K562 (cell line): ENCODE measurements around the gene AKT1.

Experiments
- CTCF ChIP-seq, 3 experiments: IDR thresholded peaks in 2 of 3; conservative IDR thresholded peaks in 1 of 3; 2 replicates each; pipeline ENCODE4 v1.5.1; 2011 to 2012; ENCODE audit warnings: low read length in 3 of 3, mild to moderate bottlenecking in 3 of 3, control low read depth in 2 of 3, improper control_type of control experiment in 1 of 3, inconsistent platforms in 1 of 3, low read depth in 1 of 3, mixed read lengths in 1 of 3, moderate library complexity in 1 of 3; ENCODE audit not compliant: insufficient read depth in 2 of 3
- EP300 ChIP-seq: IDR thresholded peaks from 2 replicates; pipeline ENCODE4 v1.6.1; 2012; ENCODE audit warnings: low read length, improper control_type of control experiment
- FOSL1 ChIP-seq: fragments of 200-800 bp; sonication (Bioruptor generic); conservative IDR thresholded peaks from 2 replicates; pipeline ENCODE4 v1.6.1; 2016; ENCODE audit warnings: missing genetic modification characterization, missing compliant biosample characterization
- KDM1A ChIP-seq, 2 experiments: fragments of 450-650 bp; IDR thresholded peaks; 2 replicates each; pipeline ENCODE4 v1.6.1; 2016; ENCODE audit warnings: mild to moderate bottlenecking in 2 of 2
- MTA3 ChIP-seq: fragments of 450-650 bp; formaldehyde crosslinking; IDR thresholded peaks from 2 replicates; pipeline ENCODE4 v1.6.1; 2017; ENCODE audit warnings: mild to moderate bottlenecking, borderline replicate concordance
- NFRKB ChIP-seq: fragments of 450-650 bp; IDR thresholded peaks from 2 replicates; pipeline ENCODE4 v1.6.1; 2016; ENCODE audit warnings: low read depth
- RFX5 ChIP-seq: IDR thresholded peaks from 2 replicates; pipeline ENCODE4 v1.6.1; 2011; ENCODE audit warnings: low read depth, mild to moderate bottlenecking, improper control_type of control experiment, low read length
- SIN3B ChIP-seq: fragments of 450-650 bp; IDR thresholded peaks from 2 replicates; pipeline ENCODE4 v1.6.1; 2017; ENCODE audit warnings: low read depth, mild to moderate bottlenecking, moderate library complexity
- ZFX ChIP-seq: sonication (generic); formaldehyde crosslinking; IDR thresholded peaks from 2 replicates; pipeline ENCODE4 v1.8.0; 2022; ENCODE audit warnings: mild to moderate bottlenecking, missing genetic modification reagents, moderate library complexity
- TF ChIP-seq, protein P1 (sequence below): sonication (generic); formaldehyde crosslinking; IDR thresholded peaks from 2 replicates; pipeline ENCODE4 v1.5.0; 2020; ENCODE audit warnings: missing genetic modification reagents
- TF ChIP-seq, protein P2 (sequence below), 2 experiments: fragments of 450-650 bp in 1 of 2; sonication (generic) in 1 of 2; formaldehyde crosslinking in 1 of 2; IDR thresholded peaks in 1 of 2; conservative IDR thresholded peaks in 1 of 2; 2 replicates each; pipeline versions ENCODE4 v1.6.1 to v1.8.1; 2016 to 2023; ENCODE audit warnings: mild to moderate bottlenecking in 2 of 2, moderate library complexity in 2 of 2, inconsistent platforms in 1 of 2, missing genetic modification reagents in 1 of 2
- TF ChIP-seq, protein P3 (sequence below): fragments of 250-450 bp; sonication (Bioruptor Pico); IDR thresholded peaks from 2 replicates; pipeline ENCODE4 v1.8.0; 2022; ENCODE audit warnings: inconsistent platforms
- TF ChIP-seq, protein P4 (sequence below): sonication (generic); formaldehyde crosslinking; IDR thresholded peaks from 2 replicates; pipeline ENCODE4 v1.8.1; 2022; ENCODE audit warnings: missing genetic modification reagents

DNA sequence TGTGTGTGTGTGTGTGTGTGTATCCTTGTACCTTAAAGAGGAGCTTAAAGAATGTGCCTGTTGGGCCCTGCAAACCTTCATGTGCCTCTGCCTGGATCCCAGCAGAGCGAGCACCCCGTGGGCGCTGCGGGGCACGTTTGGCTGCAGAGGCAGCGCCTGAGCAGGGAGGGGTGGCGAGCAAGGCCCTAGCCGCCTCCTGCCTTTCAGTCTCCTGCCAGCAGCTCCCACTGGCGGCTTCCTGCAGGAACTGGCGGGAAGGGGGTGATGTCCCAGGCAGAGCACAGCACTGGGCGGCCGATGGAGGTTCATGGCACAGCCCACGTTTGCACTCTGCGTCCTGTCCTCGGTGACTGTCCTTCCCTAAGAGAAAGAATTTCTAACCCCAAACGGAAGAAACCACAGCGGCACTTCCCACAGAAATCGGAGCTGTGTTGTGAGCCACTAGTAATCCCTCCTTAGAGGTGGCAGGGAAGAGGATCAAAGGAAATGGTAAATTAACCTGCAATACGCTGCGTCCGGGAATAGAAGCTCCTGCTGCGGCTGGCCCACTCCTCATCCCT is 25.2 kb upstream of the AKT1 start:
- no peak for TF ChIP-seq SIN3B
- no peak for TF ChIP-seq MTA3
- TF ChIP-seq RFX5 = no peak
- TF ChIP-seq, protein P1, sequence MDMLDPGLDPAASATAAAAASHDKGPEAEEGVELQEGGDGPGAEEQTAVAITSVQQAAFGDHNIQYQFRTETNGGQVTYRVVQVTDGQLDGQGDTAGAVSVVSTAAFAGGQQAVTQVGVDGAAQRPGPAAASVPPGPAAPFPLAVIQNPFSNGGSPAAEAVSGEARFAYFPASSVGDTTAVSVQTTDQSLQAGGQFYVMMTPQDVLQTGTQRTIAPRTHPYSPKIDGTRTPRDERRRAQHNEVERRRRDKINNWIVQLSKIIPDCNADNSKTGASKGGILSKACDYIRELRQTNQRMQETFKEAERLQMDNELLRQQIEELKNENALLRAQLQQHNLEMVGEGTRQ (CRISPR knock-in tag) = no peak
- TF ChIP-seq, protein P2, sequence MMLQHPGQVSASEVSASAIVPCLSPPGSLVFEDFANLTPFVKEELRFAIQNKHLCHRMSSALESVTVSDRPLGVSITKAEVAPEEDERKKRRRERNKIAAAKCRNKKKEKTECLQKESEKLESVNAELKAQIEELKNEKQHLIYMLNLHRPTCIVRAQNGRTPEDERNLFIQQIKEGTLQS (IDR thresholded peaks at IDR 0.05) = no peak
- TF ChIP-seq, protein P2 (CRISPR knock-in tag; conservative IDR thresholded peaks at IDR 0.05) = no peak
- no peak for TF ChIP-seq KDM1A (IDR thresholded peaks at IDR 0.05)
- TF ChIP-seq FOSL1 (tag) = no peak
- TF ChIP-seq ZFX (CRISPR knock-in tag) = no peak
- TF ChIP-seq, protein P3, sequence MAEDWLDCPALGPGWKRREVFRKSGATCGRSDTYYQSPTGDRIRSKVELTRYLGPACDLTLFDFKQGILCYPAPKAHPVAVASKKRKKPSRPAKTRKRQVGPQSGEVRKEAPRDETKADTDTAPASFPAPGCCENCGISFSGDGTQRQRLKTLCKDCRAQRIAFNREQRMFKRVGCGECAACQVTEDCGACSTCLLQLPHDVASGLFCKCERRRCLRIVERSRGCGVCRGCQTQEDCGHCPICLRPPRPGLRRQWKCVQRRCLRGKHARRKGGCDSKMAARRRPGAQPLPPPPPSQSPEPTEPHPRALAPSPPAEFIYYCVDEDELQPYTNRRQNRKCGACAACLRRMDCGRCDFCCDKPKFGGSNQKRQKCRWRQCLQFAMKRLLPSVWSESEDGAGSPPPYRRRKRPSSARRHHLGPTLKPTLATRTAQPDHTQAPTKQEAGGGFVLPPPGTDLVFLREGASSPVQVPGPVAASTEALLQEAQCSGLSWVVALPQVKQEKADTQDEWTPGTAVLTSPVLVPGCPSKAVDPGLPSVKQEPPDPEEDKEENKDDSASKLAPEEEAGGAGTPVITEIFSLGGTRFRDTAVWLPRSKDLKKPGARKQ (CRISPR knock-in tag) = no peak
- no peak for TF ChIP-seq NFRKB
- peak in 2 of 3 experiments; percentile 42 to 48; a peak in 3 of 6 replicates for TF ChIP-seq CTCF (IDR thresholded peaks at IDR 0.05 in 2 of 3, conservative IDR thresholded peaks at IDR 0.05 in 1 of 3; ENCODE audit: insufficient read depth in 2 of 3, low read depth in 1 of 3, low read length in 3 of 3)
- TF ChIP-seq, protein P4, sequence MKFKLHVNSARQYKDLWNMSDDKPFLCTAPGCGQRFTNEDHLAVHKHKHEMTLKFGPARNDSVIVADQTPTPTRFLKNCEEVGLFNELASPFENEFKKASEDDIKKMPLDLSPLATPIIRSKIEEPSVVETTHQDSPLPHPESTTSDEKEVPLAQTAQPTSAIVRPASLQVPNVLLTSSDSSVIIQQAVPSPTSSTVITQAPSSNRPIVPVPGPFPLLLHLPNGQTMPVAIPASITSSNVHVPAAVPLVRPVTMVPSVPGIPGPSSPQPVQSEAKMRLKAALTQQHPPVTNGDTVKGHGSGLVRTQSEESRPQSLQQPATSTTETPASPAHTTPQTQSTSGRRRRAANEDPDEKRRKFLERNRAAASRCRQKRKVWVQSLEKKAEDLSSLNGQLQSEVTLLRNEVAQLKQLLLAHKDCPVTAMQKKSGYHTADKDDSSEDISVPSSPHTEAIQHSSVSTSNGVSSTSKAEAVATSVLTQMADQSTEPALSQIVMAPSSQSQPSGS (CRISPR knock-in tag) = no peak
- no peak for TF ChIP-seq EP300
